NOMO-1 treated with DMSO at 0.1 percent for 48 hours (cell line): ENCODE measurements around the gene METAP1.
"Not testable (repeated sequence)": the region's sequence is repeated elsewhere in the genome, so short reads cannot be mapped to it uniquely, and the experiment has no call there.

ENCODE experiments used
- DNase-seq: peaks from one replicate; lab custom pipeline; 2025; ENCODE audit not compliant: unreplicated experiment; lab: John Stamatoyannopoulos, UW

Gene METAP1

DNA sequence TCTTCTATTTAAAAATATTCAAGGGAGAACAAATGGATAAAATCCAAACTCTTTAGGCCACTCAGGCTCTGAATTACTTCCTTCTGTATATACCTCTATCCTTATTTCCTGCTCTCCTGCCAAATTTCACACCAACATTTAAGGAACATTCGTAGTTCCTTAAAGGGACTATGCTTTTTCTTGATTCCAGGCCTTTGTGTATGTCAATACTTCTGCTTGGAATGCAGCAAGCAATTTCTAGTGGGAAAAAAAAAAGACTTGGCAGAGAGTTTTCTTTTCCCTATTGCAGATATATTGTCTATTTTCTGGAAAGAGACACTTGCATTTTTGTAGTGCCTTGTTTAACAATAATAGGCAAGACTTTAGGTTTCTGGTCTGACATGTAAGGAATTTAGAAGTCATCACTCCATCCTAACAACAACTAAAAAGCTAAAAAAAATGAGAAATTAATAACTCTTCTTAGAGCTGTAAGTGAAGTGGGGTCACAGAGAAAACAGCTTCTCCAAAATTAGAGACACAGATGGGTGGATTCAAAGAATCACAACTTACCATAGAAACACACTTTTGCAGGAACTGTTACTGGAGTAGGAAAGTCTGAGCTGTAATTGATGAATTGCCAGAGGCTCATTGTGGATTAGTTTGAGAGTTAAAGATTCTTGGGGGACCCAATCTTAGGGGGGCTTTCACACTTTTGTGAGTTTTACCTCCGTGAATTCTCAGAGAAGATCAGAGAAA, 95.1 kb downstream of the METAP1 start:
- DNase-seq, result no peak

DNA sequence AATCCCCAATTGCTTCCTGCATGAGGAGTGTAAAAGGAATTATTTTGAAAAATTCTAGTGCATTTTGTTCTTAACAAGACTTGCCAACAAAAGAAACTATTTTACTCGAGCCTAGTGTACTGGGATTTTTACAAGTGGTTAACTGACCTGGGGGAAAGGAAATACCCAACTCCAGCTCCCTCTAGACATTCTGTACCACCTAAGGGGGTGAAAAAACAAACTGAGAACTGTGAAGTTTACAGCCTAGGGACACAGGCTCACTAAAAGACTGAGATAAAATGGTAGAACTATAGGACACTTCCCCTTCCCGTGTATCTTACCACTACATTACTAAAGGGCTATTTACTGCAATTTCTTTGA, 95.7 kb downstream of the METAP1 start:
- DNase-seq, result no peak

- DNase-seq, result not testable (repeated sequence)
Observed at GRCh38 chr4:99091841-99092240, 96.3 kb downstream of the METAP1 start.

DNA sequence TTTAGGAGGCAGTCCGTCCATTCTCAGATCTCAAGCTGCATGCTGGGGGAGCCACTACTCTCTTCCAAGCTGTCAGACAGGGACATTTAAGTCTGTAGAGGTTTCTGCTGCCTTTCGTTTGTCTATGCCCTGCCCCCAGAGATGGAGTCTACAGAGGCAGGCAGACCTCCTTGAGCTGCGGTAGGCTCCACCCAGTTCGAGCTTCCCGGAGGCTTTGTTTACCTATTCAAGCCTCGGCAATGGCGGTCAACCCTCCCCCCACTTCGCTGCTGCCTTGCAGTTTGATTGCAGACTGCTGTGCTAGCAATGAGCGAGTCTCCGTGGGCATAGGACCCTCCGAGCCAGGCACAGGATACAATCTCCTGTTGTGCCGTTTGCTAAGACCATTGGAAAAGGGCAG, 103.8 kb downstream of the METAP1 start:
- no peak for DNase-seq

DNA sequence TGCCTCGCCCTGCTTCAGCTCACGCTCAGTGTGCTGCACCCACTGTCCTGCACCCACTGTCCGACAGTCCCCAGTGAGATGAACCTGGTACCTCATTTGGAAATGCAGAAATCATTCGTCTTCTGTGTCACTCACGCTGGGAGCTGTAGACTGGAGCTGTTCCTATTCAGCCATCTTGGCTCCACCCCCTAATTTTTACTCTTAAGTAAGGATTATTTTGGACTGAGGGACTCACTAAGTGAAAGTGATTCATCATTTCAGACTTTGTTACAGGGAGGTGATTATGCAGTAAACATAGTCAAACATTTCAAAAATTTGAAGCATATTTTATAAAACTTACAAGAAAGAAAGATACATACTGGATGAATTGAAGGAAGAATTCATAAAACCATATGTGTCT, 104.3 kb downstream of the METAP1 start:
- not testable (repeated sequence) for DNase-seq

DNA sequence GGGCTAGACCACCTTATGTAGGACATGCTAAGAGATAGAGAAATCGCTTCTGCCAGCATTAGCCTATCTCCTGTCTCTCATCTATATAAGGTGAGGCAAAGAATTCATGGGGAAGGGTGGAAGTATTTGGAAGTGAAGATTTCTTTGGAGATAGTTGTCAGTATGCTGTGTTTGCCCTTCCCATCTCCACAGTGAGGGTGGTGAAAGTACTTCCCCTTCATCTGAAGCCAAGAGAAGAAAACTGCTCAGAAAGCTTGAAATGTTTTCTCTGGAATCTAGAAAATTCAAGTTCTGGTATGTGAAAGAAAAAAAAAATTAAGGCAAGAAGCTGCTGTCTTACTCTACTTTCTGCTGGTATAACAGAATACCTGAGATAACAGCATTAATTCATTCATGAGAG, 105.4 kb downstream of the METAP1 start:
- no peak for DNase-seq

GRCh38 chr4:99102634-99103033, 107.1 kb downstream of the METAP1 start:
- DNase-seq, result no peak

DNA sequence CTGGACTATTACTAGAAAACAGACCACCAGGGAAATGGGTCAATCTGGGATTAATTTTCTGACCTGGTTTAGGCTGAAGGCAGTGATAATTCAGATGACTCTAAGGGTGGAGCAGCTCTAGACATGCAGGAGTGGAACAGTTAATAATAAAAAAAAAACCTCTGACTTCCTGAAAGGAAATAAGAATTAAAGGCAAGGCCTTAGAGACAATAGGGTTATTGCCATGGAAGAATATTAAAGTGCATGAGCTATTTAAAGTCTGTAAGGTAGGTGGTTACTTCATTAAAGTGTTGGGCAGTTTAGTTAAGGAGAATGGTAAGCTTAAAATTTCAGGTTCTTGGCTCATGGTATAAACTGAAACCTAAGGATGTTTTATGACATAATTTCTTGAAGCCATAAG, 107.6 kb downstream of the METAP1 start:
- no peak for DNase-seq

DNA sequence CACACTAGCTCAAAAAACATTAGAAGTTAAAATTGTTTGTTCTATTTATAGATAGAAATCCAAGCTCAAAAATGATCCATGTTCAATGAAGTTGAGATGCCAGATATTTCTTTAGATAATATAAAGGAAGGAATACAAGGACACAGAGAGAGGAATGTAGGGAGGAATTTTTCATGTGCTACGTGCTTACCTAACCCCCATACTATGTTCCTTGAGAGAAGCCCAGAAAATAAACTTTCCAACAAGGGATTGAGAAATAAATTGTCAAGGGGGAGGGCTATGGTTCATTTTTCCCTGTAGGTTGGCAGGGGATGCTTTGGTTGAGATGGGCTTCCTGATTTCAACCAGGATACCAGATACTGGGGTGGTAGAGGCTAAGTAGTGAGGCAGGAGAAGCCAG, 108.6 kb downstream of the METAP1 start:
- no peak for DNase-seq

DNA sequence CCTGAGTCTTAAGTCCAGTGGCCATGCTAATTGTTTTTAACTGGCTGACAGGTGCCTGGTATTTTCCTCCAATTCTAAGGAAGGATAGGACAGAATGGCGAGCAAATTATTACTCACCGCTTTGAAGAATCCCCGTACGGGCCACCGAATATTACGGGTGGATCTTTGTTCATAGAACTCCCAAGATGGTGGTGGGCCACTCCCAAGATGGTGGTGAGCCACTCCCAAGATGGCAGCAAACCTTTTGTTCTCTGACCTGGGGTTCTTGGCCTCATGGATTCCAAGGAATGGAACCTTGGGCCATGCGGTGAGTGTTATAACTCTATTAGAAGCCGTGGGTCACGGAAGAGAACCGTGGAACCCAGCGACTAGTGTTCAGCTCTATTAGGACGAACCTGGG, 113.8 kb downstream of the METAP1 start:
- not testable (repeated sequence) for DNase-seq
